NK-92 (cell line): ENCODE measurements around the gene NBEAL1.
A peak's percentile ranks its signal among the peaks of the same experiment; 100 is the strongest.
"Not testable (repeated sequence)": the region's sequence is repeated elsewhere in the genome, so short reads cannot be mapped to it uniquely, and the experiment has no call there.

Source experiments
- DNase-seq: peaks from one replicate; lab custom pipeline; 2025; ENCODE audit not compliant: unreplicated experiment; lab: John Stamatoyannopoulos, UW

NBEAL1 gene

DNA sequence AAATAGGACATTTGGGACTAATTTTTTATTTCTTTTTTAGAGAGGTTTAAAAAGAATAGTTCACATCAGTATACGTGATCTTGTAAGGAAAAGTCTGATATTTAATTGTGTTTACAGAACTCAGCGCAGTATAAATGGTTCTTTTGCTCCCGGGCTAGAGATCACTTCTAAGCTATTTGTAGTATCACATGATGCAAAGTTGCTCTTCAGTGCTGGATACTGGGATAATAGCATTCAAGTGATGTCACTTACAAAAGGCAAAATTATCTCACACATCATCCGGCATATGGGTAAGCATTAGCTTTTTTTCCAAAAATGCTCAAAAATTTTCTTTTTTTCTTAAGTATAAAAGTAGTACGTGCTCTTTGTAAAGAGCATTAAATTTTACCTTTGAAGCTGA, 186.8 kb downstream of the NBEAL1 start:
- DNase-seq, result no peak

DNA sequence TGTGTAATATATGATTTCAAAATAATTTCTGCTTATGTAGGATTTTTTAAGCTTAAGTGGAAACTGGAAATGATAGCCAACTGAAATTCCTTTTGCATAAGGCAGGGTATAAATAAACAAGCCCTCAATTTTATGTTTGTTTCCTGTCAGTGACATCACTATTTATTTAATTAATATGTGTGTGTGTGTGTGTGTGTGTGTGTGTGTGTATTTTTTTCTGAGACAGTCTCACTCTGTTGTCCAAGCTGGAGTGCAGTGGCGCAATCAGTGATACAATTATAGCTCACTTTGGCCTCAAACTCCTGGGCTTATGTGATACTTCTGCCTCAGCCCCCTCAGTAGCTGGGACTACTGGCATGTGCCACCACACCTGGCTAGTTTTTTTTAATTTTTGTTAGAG, 194.9 kb downstream of the NBEAL1 start:
- DNase-seq, result no peak

DNA sequence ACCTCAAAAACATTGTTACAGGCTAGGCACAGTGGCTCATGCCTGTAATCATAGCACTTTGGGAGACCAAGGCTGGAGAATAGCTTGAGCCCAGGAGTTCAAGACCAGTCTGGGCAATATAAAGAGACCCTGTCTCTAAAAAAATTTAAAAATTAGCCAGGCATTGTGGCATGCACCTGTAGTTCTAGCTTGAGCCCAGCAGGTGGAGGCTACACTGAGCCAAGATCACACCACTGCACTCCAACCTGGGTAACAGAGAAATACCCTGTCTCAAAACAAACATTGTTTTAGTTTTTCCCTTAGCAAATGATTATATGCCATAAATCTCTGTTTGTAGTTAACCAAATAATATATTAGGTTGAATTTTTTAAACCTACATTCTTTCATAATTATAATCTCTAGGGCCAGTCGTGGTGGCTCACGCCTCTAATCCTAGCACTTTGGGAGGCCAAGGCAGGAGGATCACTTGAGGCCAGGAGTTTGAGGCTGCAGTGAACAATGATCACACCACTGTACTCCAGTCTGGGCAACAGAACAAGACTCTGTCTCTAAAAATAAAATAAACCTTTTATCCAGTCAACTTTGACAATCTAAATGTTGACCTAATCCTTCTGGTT, 210.9 kb downstream of the NBEAL1 start:
- no peak for DNase-seq

DNA sequence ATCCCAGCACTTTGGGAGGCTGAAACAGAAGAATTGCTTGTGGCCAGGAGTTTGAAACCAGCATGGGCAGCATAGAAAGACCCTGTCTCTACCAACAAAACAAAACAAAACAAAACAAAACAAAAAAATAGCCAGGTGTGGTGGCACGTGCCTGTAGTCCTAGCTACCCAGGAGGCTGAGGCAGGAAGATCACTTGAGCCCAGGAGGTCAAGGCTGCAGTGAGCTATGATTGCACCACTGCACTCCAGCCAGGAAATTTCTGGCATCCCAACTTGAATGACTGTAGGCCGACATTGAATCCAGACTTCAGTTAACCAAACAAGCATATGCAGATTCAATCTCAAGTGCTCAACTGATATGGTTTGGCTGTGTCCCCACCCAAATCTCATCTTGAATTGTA, 215.0 kb downstream of the NBEAL1 start:
- not testable (repeated sequence) for DNase-seq

DNA sequence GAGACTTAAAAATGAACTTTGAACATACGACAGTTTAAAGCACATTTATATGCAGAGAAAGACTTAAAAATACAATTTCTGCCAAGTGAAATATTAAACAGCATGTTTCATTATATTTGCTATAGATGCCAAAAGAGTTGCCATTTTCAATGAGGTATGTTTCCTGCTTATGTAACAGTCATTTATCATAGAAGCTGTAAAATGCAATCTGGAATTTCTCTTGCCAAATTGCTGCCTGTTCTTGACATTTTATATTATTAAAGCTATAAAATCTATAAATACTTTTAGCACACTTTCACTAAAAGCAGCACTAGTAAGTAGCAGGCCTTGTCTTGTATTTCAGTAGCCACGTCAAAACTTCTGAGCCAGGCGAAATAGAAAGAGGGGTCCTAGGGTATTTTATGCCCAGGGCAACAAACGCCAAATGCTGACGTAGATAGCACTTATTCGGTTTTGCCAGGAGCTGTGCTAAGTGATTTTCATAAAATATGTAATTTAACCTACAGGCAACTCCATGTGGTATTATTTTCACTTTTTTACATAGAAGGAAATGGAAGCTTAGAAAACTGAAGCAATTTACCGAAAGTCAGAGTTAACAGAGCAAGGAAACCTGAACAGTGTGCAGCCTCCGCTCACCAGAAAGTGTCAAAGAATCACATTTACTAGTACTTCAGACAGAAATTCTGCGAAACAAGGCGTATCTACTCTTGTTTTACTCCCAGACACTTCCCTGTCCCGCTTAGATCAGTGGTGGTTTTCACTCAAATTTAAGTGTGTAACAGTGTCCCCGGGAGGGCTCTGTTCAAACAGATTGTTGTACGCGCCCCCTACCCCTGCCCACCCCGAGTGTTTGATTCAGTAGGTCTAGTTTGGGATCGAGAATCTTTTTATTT, 222.9 kb downstream of the NBEAL1 start:
- no peak for DNase-seq

DNA sequence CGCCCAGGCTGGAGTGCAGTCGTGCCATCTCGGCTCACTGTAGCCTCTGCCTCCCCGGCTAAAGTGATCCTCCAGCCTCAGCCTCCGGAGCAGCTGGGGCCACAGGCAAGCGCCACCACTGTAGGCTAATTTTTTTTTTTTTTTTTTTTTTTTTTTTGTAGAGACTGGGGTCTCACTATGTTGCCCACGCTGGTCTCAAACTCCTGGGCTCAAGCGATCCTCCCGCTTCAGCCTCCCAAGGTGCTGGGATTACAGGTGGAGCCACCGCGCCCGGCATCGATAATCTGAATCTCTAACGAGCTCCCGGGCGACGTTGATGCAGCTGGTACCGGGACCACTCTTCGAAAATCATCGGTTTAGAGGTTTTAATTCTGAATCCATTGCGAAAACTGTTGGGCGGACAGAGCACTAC, 223.6 kb downstream of the NBEAL1 start:
- DNase-seq, result no peak

DNA sequence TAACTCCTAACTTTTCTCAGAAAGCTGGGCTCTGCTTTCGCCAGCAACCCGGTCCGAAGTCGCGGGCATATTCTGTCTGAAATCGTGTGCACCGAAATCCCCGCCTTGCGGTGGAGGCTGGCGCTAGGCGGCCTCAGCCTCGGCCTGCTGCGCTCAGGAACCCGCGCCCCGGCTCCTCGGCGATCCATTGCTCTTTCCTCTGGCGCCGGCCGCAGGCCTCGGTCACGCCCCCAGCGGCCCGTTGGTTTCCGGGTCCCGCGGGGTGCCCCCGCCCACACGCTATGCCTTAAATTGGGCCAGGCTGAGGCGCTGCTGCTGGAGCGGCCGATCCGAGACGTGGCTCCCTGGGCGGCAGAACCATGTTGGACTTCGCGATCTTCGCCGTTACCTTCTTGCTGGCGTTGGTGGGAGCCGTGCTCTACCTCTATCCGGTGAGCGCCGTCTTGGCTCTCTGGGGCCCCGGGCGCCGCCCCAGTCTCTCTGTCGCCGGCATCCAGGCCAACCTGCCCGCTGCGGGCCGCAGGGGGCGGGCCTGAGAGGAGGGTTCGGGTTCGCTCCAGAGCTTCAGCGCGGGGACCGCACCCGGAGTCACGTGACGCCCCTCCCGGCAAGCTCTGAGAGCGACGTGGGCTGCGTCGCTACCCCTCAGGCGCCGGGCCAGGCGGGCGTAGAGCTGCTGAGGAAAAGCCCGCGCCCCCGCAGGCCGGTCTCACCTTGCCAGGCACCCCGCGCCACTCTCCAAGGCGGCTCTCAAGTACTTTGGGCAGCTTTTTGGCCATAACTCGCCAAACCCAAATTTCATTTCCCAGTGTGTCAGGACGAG, 224.2 kb downstream of the NBEAL1 start, which contains the start of gene CYP20A1:
TSS of gene CYP20A1 (plus strand) at position 315 of the 823 bp plus-strand sequence. CDS start at position 360, 45 bp downstream.
- DNase-seq, result peak; percentile 82

DNA sequence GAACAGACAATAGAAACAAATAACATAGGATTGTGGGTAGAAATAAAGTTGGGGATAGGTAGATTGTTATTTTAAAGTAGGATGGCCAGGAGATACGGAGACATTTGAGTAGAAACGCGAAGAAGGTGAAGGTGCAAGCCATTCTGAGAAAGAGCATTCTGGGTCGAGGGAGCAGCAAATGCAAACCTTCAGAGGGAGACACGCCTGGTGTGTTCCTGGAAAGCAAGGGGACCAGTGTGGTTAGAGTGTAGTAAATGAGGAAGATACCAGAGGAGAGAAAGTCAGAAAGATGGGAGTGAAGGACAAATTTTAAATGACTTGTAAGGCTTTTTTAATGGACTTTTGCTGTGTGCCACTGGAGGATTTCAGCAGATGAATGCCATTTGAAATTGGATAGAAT, 225.8 kb downstream of the NBEAL1 start:
- DNase-seq, result no peak

DNA sequence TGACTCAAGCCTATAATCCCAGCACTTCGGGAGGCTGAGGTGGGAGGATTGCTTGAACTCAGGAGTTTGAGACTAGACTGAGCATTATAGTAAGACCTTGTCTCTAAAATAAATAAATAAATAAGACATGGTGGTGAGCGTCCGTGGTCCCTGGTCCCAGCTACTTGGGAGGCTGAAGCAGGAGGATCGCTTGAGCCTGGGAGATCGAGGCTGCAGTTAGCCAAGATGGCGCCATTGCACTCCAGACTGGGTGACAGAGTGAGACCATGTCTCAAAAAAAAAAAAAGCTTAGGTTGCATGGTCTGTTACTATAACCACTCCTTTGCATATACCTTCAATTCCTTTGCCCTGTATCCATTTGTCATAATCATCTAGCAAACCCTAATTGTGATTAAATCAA, 227.8 kb downstream of the NBEAL1 start:
- DNase-seq, result no peak

DNA sequence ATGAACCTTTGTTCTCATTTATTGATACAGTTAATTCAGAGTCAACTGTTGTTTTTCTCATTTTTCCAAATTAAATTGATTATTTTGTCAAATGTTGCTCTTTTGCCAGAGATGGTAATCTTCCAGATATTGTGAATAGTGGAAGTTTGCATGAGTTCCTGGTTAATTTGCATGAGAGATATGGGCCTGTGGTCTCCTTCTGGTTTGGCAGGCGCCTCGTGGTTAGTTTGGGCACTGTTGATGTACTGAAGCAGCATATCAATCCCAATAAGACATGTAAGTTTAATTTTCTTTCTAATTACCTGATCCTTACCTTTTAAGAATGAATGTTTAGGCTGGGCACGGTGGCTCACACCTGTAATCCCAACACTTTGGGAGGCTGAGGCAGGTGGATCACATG, 232.0 kb downstream of the NBEAL1 start:
- DNase-seq, result no peak

DNA sequence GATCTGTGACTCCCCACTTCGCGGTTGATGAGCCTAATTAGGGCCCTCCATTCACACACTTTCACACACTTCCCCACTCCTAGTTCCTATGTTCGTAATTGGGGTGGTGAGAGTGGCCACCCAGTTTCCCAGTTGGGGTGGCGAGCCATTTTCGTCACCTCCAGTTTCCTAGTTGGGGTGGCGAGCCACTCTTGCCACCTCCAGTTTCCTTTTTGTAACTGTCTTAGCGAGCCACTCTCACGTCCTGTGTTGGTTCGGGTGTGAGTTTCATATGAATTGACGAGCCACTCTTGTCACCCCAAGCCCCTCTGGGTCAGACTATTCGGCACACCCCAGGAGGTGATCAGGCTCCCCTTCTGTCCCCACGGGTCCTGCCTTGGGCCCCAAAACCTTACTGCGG, 238.1 kb downstream of the NBEAL1 start:
- DNase-seq, result no peak

DNA sequence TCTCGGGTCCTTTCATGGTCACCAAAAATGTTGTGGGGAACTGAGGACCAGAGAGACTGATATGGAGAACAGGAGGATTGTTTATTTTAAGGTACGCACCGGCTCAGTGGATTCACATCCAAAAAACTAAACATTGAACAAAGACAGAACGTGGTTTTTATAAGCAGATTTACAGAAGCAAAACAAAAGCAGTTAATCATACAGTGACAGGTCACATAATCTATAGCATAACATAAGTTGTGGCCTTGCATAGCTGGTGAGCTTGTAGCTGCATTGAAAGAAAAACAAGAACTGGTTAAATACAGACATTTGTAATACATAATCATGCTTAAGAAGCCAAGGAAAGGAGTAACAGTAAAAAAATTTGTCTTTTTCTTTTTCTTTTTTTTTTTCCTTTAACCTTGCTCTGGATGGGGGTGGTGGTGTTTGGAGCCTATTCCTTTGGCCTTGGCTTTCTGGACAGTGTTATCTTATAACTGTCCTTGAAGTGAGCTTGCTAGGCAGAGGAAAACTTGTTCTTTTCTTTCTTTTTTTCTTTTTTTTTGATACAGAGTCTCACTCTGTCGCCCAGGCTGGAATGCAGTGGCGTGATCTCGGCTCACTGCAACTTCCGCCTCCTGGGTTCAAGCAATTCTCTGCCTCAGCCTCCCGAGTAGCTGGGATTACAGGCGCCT, 238.9 kb downstream of the NBEAL1 start:
- not testable (repeated sequence) for DNase-seq

DNA sequence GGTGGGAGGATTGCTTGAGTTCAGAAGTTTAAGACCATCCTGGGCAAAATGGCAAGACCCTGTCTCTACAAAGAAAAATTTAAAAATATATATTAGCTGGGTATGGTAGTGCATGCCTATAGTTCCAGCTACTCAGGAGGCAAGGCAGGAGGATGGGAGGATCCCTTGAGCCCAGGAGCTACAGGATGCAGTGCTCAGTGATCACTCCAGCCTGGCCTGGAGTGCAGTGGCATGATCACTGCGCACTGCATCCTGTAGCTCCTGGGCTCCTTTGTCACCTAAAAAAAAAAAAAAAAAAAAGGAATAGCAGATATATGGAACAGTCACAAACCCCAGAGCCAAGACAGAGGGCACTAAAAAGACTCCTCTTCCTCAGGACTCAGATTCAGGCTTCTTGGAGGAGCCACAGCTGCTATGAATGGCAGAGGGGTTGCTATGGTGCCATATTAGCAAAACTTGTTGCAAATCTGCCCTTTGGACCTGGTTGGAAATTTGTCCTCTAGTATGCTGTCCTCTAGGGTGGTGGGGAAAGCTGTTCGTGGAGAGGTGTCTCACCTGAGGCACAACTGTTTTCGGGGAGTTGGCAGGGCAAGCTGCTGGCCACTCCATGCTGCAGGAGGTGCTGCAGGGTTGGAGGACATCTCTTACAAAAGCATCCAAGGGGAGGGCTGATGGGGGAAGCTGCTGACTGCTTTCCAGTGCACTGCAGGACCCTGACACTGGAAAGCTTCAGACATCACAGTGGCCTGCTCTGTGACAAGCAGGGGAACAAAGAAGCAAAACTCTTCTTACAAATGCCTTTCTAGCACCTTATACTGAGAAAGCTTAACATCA, 246.9 kb downstream of the NBEAL1 start:
- DNase-seq, result no peak
